ENCODE data around the gene AGTRAP. TPM values are rescaled to one million over a fixed set of nuclear protein-coding genes. Genes with fewer than 3 reads are reported as not detected.

Gene AGTRAP
- total and polyA plus RNA-seq, 9 of the 15 experiments (the other 6 are each of a cell fraction or from before 2014, with no cell fraction given), result 26.8 to 105 (median 57.5) TPM

- ChIA-PET POLR2A (interaction anchor here (0.9 to 1.6 kb wide), 4 partner anchors 12 to 285 kb away, joined by 3 to 6 read pairs (median 4); no protein-coding TSS in a partner anchor), CTCF (ENCODE audit: low intra/inter-chr PET ratio) (no interaction called here)
- Histone ChIP-seq H3K4me3 (no peak overlapping the region), H3K9me1 (ENCODE audit: control insufficient read depth, insufficient read depth, low read length) (no peaks in the 10 kb centered on the region), H3K4me2 (ENCODE audit: insufficient read depth, low read length) (no peak overlapping the region), H2AFZ (ENCODE audit: low read depth, low read length) (no peak overlapping the region), H3K27me3 (ENCODE audit: control insufficient read depth in 2 of 2, insufficient read depth in 2 of 2, low read length in 2 of 2) (no peaks in the 10 kb centered on the region), H3K4me1 (replicated peaks in 1 of 2; ENCODE audit: control insufficient read depth in 2 of 2, insufficient read depth in 2 of 2, low read length in 2 of 2) (peaks cover 5 to 38% of the 10 kb centered on the region in 2 experiments; a peak in 4 of 5 replicates), H3K9ac (ENCODE audit: insufficient read depth in 1 of 2, low read depth in 2 of 2, low read length in 2 of 2) (peak overlapping the region in 1 of 2 experiments; percentile 69; a peak in 1 of 4 replicates), H3K79me2 (ENCODE audit: control insufficient read depth, insufficient read depth, low read length) (no peaks in the 10 kb centered on the region), H4K20me1 (replicated peaks; ENCODE audit: control insufficient read depth, insufficient read depth, low read length) (no peaks in the 10 kb centered on the region), H3K9me3 (replicated peaks; ENCODE audit: control insufficient read depth, insufficient read depth, low read depth, low read length) (no peaks in the 10 kb centered on the region), H3K36me3 (ENCODE audit: control insufficient read depth, insufficient read depth, low read length) (no peaks in the 10 kb centered on the region), H3K27ac (ENCODE audit: extremely low read depth, low read depth, low read length) (no peak overlapping the region)
- no peak for FAIRE-seq
- ATAC-seq, result no peak
- WGBS (ENCODE audit: insufficient coverage, low coverage, missing lambda C conversion rate), result 70% methylated on average over 16 of the region's 16 CpGs
- intact Hi-C loops (cut with micrococcal nuclease) (no loop called here), in situ Hi-C loops (cut with MboI) (no loop called here)
- DNase-seq (ENCODE audit: extremely low read depth in 1 of 4, low spot score in 3 of 4), result no peak
- no TSS peak for BruUV-seq (replicated peaks)
- TF ChIP-seq, protein P1, sequence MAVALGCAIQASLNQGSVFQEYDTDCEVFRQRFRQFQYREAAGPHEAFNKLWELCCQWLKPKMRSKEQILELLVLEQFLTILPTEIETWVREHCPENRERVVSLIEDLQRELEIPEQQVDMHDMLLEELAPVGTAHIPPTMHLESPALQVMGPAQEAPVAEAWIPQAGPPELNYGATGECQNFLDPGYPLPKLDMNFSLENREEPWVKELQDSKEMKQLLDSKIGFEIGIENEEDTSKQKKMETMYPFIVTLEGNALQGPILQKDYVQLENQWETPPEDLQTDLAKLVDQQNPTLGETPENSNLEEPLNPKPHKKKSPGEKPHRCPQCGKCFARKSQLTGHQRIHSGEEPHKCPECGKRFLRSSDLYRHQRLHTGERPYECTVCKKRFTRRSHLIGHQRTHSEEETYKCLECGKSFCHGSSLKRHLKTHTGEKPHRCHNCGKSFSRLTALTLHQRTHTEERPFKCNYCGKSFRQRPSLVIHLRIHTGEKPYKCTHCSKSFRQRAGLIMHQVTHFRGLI (CRISPR knock-in tag; IDR thresholded peaks at IDR 0.05), result no peak
- TF ChIP-seq ZNF311 (CRISPR knock-in tag; IDR thresholded peaks at IDR 0.05), result no peak
- TF ChIP-seq RBM14 (IDR thresholded peaks at IDR 0.05; ENCODE audit: borderline replicate concordance, insufficient read depth, low read depth, low read length), result no peak
- no peak for TF ChIP-seq CREB3 (tag; conservative IDR thresholded peaks at IDR 0.05; ENCODE audit: low read depth)
- peak; percentile 19; the same call in 1 of the 2 replicates for TF ChIP-seq ZNF282 (CRISPR knock-in tag; IDR thresholded peaks at IDR 0.05)
- TF ChIP-seq, protein P2, sequence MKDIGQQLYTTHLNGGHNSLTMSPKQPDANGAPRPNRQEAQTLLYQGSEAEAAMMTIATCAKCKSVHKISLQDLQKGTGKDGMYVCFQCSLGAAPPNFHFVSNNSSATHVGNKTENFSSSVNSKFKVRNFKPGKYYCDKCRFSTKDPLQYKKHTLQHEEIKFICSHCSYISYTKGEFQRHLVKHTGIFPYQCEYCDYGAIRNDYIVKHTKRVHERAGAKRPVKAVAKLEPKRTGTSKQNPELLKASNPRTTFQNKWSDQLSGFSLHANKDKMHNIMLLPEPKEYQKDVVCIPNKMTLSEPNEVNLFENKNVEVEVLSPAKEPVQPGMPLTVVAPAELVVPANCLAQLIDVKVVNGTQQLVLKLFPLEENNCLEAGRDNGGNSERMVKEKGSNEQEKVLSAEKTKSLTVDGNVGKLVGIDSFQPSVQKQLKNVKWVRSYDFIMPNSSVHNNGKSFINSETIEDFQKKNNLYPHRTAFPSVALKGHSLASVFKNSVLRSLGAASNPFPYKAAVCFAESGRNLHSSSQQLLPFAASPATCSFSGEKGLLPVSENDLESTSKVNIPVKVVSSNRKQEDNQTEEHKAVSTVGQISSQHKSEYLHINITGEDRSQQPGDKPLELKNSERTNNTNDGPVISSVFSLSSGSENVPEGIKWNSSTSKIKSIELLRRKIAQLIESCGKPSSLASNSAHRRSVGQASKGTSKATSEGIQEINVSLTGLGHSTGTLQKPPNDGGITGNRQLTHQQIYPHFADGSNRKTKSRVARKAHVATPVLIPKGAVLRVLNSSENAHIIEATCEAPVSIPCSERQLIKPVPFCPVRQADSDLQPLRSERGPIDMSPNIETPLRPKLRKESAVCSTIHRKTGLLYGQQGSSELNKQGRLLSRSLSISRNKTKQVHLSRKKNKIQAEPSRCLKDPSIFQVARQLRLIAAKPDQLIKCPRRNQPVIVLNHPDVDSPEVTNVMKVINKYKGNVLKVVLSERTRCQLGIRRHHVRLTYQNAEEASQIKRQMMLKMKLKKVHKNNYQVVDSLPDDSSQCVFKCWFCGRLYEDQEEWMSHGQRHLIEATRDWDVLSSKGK (CRISPR knock-in tag; IDR thresholded peaks at IDR 0.05), result no peak
- no peak for TF ChIP-seq RCOR1 (IDR thresholded peaks at IDR 0.05; ENCODE audit: borderline replicate concordance in 1 of 2, low read depth in 2 of 2, low read length in 2 of 2)
- no peak for TF ChIP-seq AFF1 (IDR thresholded peaks at IDR 0.05; ENCODE audit: low read depth in 1 of 2, partially characterized antibody in 2 of 2)
- TF ChIP-seq EGR1 (conservative IDR thresholded peaks at IDR 0.05), result no peak
- TF ChIP-seq RBFOX2 (IDR thresholded peaks at IDR 0.05; ENCODE audit: low read depth, low read length), result no peak
Measured at GRCh38 chr1:11767922-11768704, 32.2 kb downstream of the AGTRAP start.
